NCI-H2227 treated with DMSO at 0.1 percent for 48 hours (cell line): ENCODE data around the gene ANXA4.
"Not testable (repeated sequence)": the region's sequence is repeated elsewhere in the genome, so short reads cannot be mapped to it uniquely, and the experiment has no call there.

Experiments
- DNase-seq: peaks from one replicate; lab custom pipeline; 2025; lab: John Stamatoyannopoulos, UW

Gene ANXA4

DNA sequence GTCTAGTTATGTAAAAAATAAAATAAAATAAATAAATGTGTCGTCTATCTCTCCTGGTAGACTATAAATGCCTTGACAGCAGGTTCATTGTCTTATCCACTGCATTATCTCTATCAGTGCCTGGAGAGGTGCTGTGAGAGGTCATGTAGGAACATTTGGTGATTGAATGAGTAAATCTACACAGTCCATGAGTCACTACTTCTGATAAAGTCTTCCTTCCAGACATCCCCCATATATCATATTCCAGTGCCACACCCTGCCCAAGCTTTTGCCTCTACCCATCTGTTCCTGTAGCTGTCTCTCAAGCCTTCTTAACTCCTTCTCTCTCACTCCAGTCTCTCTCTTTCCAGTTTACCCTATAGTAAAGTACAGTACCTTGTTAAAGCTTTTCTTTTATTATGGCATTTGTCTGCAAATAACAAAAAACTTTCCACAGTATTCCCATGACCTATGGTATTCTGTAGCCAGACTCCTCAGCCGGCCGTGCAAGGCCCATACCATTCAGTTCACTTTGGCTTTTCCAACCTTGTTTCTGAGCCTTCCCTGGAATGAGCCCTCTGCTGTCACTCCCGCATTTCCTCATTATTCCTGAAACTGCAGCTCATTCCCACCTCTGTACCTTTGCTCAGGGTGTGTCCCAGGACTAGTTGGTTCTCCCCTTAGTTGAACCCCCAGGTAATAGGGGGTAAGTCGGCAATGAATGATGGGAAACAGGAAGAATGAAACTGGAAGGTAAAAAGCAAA is 37.5 kb downstream of the ANXA4 start:
- DNase-seq, result no peak

DNA sequence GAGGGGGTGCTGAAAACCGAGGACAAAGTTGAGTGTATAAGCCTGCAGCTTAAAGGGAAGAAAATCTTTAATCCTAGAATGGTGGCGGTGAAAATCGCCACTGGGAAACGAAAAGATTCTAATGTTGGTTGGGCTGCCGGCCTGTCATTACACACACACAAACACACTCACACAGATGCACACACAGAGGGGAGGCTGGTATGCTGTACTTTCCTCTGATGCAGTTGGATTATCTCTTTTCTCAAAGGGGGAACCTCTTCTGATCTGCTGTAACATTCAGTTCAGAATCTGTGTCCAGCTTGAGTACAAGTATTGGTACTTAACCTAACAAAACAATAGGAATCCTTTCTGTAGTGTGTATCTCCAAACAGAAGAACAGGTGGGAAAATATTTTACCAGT is 39.0 kb downstream of the ANXA4 start:
- peak; percentile 19 for DNase-seq

DNA sequence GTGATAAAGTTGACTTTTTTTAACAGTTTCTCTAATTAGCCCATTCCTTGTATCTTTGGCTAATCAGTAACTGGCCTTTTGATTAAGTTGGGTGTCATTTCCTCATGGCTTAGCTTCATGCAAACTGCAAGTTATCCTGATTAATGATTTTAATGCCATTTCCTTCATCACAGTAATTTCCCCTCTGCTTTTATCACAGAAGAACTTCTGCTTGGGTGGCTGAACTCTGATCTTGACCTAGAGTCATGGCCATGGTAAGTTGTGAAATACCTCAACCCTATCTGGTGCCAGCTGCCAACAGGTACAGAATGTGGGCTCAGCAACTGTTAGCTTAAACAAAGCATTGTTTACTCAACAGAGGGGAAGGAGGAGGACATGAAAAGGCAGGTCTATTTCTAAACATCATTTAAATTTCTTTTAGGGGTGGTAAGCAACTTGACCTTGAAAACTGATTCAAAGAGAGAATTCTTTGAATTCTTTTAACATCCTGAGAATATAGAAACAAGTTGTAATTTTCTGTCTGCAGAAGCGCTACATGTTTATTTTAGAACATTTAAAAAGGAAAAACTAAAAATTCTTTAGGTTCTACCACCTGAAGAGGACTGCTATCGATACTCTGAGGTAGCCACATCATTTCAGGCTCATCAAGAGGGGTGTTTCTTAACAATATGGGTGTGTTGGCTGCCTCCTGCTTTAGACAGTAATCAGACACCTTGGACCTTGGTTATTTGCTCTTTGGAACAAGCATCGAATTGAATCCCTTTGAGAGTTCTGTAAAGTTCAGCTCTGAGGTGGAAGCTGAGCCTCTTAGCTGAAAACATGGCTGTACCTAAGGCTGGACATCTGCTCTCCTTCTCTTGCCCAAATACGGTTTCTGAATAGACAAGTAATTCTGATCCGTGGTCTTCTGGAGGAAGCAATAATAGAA is 39.7 kb downstream of the ANXA4 start:
- no peak for DNase-seq

DNA sequence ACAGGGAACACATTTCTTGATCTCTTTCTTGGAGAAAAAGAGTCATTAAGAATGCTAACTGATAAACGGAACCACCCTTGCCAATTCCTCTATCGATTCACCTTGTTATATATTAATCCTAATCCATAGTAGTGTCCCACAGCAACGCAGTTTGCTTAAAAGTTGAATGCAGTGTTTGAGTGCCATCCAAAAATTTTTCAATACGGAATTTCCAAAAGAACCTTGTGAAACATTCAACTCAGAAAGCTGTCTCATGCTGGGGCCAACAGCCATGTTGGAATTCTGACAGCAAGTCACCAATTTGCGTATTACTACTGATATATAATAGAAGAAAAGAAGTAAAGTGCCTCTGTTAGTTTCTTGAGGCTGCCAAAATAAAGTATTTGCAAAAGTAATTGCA is 42.3 kb downstream of the ANXA4 start:
- DNase-seq, result no peak

DNA sequence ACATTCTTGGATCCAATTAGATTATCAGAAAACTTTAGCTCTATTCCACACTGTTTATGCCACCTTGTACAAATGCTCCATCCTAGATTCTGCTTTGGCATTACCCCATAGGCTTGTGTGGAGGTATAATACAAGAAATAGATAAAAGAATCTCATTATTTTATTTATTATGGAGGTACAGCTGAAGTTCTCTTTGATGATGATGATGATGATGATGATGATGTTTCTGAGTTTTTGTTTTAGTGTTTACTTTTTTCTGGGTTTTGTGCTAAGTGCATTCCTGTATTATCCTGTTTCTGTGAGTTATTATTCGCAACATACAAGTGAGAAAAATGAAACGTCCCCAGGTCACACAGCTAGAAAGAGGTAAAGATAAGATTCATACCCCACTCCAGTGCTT is 43.4 kb downstream of the ANXA4 start:
- DNase-seq, result no peak

DNA sequence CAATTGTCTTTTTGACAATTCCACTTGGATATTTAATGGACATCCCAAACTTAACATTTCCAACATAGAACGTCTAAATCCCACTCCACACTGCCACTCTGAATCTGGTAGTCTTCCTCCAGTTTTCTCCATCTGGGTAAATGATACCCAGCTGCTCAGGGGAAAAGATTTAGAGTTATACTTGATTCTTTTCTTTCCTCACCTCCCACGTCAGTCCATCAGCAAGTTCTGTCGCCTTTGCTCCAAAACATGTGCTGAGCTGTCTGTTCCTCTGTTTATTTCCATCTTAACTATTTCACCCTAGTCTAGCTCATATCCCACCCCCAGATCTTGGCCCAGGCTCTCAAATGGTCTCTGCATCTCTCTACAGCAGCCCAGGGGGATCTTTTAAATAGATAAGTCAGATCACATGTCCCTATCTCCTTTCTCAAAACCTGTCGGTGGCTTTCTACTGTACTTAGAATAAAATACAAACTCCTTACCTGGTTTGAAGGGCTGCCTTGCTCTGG is 44.2 kb downstream of the ANXA4 start:
- no peak for DNase-seq

DNA sequence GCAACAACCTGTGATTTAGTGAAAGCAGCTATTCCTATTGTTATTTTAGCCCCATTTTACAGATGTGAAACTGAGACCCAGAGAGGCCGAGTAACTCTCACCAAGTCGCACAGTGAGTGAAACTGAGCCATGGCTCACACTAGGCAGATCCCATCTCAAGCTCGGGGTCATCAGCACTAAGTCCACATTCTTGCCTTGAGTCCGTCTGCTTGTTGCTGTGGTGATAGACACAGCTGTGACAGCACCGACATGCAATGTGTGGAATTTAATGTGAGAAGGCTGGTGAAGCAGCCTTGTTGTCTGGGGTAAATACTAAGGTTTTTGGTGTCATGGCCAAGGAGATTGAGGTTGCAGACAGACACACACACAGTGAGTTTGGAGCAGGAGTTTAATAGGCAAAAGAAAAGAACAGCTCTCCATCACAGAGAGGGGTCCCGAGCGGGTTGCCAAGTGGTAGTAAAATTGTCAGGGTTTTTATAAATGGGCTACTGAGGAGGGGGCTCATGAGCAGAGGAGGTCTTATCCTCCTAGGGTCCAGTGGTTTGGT is 47.3 kb downstream of the ANXA4 start:
- DNase-seq, result no peak

DNA sequence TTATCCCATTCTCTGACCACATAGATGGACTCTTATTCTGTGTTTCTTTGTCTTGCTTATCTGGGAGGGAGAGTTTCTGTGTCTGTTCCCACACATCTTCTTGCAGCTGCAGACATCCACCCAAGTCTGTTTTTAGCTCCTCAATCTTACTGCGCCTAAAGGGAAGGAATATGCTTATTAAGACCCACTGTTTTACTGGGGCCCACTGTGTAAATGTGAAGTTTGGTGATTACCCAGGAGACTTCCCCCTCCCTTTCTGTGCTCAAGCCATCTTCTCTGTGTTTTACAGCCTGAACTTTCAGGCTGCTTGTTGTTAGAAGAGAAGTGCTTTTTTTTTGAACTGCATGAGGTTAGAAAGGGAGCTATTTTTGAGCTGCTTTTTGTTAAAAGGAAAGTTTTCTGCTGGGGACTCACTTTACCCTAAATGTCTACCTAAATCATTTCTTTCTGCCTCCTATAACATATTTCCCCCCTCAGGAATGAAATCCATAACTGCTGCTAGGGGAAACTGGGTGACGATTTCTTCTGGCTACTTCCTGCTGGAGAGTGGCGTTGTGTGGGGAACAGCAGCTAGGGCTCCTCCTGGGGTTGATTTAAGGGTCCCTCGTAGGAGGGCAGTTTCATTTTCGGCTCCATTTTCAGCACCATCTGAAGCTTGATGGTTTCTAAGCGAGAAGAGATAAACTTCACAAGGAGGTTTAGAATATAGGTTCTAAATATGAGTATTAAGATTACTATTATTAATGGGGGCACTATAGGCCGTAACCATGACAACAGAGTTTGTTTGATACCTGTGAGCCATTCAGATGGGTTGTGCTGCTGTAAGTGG is 48.1 kb downstream of the ANXA4 start:
- DNase-seq, result no peak

DNA sequence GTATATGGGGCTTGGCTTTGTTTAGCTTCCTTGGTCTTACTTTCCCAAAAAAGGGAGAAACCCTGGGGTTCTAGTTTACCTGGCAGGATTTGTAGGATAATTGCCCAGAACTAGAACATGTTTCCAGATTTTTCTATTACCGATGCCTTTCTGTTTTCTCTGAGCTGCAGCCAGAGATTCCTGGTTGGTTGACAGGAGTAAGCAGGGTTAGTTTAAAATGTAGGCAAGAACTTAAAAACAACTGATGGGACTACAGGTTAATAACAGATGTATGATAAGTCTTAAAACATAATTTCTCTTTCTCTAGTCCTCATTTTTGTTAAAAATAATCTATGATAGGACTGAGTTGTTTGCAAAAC is 48.6 kb downstream of the ANXA4 start:
- no peak for DNase-seq

DNA sequence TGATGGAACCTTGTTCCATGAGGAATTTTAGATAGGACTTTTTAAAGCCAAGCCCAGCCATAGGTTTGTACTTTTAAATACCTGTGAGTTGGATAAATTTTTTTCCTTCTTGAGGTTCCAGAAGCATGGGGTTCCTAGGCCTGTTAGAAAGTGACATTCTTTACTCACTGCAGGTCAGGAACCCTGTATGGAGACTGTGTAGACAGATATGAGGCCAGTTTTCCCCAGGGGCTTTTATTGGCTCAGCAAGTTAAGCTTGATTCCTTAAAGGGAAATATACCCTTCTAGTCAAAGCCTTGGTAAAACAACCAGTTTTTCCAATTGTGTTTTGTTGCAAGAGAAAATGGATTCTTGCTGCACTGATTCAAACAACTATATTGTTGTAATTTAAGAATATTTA is 49.1 kb downstream of the ANXA4 start:
- DNase-seq, result no peak

DNA sequence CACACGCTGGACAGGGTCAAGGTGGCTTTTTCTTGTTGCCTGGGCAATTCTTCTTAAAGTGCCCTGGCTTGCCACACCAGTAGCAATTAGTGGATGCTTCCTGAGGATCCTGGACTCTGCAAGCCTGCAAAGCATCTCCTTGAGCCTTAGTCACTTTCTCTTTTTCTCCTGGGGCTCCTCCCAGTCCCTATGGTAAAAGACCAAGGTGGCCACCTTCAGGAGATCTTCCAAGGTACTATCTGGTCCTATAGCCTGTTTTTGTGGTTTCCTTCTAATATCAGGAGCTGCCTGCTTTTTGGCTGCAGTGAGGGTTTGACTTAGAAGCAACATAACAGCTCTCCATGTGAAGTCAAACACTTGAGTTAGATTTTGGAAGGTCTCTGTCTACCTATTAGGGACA is 54.2 kb downstream of the ANXA4 start:
- no peak for DNase-seq

DNA sequence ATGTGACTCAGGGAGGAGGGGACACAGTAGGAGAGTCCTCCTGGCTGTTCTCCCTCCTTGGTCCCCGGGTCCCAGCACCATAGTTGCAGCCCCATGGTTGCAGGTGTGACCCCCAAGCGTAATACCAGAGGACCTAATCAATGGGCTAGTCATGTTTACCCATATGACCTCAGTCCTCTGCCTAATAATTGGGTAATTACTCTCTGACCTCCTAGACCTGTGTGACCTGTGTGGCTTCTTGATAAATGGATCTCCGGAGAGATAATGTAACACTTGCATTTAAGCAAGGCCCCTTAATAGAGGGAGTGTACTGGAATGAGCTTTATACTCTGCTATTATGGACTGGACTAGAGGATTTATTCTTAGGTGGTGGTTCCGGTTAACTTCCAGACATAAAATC is 55.3 kb downstream of the ANXA4 start:
- DNase-seq, result no peak

DNA sequence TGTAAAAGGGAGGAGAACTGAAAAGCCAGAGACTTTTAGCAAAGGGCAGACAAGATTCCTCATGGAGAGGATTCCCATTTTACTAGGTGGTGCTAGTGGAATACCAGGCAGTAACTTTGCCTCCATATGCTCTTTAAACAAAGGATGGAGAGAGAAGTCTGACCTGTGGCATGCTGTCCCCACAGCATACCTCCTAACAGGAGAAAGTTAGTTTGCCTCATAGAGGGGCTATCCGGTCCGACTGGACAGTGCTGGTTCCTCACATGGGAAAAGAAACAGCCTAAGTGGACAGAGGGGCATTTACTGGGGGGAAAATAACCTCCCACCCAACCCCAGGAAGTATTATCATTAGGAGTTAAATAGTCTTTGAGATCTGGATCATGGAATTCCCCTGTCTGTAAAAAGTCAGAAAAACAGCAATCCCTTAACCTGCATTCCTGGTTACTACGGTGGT is 55.9 kb downstream of the ANXA4 start:
- no peak for DNase-seq

DNA sequence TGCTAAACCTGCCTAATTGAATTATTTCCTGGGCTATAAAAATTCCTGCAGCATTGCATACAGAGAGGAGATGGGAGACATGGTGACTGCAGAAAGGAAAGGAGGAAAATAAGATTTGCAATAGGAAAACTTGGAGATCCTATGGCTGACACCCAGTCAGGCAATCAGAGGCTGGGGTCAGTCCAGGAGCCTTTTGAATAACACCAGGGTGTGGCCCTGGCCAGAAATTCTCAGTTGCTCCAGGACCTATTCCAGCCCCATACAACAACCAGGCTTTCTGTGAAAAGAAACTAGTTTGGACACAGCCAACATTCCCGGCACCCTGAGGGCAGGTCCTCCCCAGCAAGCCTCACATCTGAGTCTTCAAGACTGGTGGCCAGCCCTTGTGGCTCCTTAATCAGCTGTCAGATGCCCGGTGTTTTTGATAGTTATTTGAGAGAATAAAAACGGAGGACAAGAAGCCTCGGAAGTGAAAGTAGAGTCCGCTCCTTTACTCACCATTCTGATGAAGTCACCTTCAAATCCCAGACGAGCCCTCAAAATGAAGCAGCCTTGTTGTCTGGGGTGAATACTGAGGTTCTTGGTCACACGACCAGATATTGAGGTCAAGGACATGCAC is 56.5 kb downstream of the ANXA4 start:
- DNase-seq, result no peak

DNA sequence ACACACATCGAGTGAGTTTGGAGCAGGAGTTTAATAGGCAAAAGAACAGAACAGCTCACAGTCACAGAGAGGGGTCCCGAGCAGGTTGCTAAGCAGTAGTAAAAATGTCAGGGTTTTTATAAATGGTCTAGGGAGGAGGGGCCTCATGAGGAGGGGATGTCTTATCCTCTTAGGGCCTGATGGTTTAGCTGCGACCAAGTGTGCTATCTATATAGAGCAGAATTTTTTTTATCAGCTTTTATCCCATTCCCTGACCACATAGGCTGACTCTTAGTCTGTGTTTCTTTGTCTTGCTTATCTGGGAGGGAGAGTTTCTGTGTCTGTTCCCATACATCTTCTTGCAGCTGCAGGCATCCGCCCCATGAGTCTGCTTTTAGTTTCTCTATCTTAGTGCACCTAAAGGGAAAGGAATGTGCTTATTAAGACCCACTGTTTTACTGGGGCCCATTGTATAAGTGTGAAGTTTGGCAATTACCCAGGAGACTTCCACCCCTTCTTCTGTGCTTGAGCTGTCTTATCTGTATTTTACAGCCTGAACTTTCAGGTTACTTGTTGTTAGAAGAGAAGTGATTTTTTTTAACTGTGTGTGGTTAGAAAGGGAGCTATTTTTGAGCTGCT is 57.1 kb downstream of the ANXA4 start:
- no peak for DNase-seq

DNA sequence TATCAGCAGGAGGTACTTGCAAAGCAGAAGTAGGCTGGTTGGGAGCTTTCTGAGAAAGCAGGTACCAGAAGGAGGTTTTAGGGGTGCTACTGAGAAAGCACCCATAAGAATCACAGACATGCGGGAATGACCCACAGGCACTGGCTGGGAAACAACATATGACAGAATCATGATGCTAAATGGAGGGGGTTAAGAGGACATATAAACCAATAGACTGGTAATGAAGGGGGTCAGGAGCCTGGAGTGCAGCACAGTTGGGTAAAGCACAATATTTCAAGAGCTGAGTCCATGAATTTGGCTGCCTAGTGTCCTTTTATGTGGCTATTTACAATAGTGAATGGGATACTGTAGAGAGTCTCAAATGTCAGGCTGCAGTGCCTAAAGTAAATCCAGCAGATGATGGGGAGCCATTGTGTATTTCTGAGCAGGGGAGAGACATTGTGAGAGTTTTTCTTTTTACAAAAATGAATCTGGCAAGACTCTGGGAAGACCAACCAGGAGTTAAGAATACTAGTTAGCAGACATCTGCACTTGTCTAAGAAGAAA is 59.9 kb downstream of the ANXA4 start:
- no peak for DNase-seq

DNA sequence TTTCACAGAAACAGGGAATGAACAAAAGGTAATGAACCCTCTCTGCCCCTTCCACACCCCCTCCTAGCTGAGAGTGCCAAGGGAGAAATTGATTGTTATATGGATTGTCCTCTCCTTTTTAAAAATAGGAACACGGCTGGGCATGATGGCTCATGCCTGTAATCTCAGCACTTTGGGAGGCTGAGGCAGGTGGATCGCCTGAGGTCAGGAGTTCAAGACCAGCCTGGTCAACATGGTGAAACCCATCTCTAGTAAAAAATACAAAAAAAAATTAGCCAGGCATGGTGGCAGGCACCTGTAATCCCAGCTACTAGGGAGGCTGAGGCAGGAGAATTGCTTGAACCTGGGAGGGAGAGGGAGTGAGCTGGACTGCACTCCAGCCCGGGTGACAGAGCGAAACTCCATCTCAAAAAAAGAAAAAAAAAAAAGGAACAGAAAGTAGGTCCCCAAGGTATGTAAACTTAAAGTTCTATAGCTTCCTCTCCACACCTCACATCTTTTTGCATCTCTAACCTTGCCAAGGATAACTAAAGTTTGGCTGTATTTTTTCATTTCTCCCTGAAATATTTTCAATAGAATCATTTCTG is 60.9 kb downstream of the ANXA4 start:
- not testable (repeated sequence) for DNase-seq

DNA sequence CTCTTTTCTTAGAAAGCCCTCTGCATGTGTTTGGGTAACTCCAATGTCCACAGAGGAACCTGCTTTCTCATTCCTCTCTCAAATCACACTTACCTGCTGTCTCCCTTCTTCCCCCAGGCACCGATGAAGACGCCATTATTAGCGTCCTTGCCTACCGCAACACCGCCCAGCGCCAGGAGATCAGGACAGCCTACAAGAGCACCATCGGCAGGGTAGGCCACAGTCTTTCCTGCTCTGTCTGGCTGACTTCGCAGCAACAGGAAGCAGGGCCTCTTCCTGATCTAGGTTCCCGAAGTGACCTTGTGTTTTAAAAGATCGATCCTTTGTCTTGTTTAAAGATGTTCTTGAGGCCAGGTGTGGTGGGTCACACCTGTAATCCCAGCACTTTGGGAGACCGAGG is 62.5 kb downstream of the ANXA4 start:
- DNase-seq, result no peak

DNA sequence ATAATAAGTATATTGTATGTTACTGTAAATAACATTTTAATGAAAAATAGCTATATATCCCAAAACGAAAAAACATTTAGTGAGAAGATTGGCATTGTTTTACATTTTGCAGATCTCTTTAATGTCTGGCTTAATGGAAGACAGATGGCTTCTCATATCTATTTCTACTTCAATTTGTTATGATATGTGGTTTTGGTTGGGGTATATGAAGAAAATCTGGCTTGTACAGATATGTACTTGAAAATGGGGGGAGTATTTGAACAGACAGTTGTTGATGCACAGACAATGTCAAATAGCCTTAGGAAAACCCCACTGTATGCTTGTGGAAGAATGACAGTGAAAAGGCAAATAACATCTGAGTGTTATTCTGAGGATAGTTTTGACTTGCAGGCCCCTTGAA is 64.0 kb downstream of the ANXA4 start:
- DNase-seq, result no peak

DNA sequence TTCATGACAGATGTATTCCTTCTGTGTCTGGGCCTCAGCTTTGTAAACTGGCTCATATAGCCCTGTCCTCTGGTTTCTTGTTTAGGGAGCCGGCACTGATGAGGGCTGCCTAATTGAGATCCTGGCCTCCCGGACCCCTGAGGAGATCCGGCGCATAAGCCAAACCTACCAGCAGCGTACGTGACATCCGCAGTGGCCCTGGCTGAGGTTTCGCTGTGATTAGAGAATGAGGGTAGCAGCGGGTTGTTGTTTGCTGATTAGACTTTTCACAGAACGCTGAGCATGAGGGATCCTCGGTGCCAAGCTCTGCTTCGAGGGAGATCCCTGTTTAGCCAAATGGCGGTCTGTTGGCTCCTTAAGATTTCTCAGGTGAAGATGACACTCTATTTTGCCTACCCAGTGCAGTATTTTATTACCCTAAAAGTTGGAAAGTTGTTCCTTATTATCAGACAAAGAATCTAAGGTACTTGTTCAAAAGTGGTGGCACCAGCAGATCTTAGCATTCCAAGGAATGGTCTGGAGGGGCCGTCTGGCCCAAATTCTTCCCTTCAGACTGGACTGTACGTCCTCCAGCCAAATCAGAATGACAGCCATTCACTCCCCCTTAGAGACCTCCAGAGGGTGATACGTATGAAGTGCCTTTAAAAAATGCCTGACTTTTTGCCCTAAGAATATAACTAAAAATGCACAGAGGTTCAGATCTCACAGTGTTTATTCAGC is 66.0 kb downstream of the ANXA4 start:
- DNase-seq, result no peak
